HG03571 (cell line): Measurements from ENCODE around the gene CLEC18A.
"Not testable (repeated sequence)": the region's sequence is repeated elsewhere in the genome, so short reads cannot be mapped to it uniquely, and the experiment has no call there.

Experiments
- ATAC-seq: cut with Tn5 transposase; IDR thresholded peaks from one replicate; pipeline ENCODE4 v1.9.1; 2021; ENCODE audit not compliant: unreplicated experiment

The CLEC18A gene

DNA sequence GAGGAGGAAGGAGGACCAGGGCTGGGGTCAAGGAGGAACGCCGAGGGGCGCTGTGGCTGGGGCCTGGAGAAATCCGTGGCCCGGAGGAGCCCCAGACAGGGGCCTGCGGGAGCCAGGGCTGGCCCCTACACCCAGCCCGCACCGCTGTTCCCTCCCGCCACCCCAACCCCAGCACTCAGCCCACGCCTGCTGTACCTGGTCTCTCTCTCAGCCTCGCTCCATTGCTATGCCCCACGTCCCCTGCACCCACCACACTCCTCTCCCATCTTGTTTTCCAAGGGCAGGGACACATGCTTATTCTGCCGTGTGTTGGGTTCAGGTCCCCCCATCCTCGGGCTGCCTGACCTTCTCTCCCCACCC lies 518 bp downstream of the CLEC18A start:
- ATAC-seq = not testable (repeated sequence)

DNA sequence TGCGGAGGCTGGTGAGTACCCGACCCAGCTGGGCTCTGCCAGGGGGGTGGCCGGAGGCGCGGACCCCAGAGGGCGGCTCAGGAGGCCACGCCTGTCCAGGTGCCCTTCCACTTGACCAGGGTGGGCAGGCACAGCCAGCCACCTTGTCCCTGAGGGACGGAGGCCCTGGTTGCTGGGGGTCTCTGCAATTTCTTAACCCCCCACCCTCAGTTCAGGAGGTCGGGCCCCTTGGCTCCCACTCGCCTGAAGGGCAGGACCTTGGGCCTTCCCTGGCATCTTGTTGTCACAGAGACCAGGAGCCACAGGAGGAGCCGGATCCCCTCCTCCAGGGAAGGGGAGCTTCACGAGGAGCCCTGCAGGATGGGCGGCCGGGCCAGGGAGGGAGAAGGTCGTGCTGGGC lies 982 bp downstream of the CLEC18A start:
- ATAC-seq = not testable (repeated sequence)

DNA sequence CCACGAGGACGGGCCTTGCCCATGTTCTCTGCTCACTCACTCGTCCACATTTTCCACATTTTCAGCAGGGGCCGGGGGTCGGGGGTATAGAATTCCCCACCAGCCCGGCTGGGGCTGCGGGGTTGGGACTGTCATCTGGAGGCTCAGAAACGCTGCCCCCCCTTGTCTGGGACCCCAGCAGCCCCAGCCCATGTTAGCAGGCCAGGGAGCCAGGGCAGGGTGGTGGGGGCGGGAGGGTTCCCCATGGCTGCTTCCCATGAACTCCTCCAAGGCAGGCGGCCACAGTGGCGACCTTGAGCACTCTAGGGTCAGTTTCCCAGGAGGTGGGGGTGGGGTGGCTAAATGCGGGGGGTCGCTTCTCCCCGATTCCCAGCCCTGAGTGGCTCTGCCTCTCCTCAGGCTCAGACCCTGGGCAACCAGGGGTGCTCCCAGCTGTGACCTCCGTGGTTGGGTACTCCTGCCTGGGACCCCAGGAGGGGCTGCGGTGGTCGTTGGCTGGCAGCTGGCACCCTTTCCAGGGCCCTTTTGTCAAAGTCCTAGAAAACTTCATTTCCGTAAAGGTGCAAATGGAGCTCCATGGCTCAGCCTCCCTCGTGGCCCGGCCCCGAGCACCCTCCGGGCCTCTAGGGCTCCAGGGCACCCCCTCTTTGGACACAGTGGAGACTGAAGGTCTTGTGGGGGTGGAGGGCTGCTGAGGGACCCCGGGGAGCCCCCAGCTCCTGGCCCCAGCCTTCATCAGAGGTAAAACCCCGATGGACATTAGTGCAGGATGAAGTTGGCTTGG lies 1.6 kb downstream of the CLEC18A start:
- not testable (repeated sequence) for ATAC-seq

DNA sequence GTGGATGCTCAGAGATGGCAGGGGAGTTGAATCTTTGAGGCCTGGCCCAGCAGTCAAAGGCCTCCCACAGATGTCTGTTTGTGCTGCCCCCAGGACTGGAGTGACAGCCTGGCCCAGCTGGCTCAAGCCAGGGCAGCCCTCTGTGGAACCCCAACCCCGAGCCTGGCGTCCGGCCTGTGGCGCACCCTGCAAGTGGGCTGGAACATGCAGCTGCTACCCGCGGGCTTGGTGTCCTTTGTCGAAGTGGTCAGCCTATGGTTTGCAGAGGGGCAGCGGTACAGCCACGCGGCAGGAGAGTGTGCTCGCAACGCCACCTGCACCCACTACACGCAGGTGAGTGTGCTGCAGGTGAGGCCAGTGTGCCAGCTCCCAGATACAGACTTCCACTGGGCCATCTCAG lies 3.1 kb downstream of the CLEC18A start:
- ATAC-seq = not testable (repeated sequence)

DNA sequence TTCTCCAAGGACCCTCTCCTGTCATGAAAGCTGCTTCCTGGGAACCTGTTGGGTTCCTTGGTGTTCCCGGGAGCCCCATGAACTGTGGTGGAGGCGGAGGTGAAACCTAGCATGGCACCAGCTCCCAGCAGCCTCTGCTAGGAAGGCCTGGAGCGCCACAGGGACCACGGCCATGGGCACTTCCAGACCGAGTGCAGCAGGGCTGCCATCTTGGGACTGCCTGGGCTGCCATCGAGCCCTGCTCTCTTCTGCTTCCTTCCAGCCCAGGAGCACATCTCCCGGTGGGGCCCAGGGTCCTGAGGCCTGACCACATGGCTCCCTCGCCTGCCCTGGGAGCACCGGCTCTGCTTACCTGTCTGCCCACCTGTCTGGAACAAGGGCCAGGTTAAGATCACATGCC lies 12.2 kb downstream of the CLEC18A start:
- not testable (repeated sequence) for ATAC-seq

DNA sequence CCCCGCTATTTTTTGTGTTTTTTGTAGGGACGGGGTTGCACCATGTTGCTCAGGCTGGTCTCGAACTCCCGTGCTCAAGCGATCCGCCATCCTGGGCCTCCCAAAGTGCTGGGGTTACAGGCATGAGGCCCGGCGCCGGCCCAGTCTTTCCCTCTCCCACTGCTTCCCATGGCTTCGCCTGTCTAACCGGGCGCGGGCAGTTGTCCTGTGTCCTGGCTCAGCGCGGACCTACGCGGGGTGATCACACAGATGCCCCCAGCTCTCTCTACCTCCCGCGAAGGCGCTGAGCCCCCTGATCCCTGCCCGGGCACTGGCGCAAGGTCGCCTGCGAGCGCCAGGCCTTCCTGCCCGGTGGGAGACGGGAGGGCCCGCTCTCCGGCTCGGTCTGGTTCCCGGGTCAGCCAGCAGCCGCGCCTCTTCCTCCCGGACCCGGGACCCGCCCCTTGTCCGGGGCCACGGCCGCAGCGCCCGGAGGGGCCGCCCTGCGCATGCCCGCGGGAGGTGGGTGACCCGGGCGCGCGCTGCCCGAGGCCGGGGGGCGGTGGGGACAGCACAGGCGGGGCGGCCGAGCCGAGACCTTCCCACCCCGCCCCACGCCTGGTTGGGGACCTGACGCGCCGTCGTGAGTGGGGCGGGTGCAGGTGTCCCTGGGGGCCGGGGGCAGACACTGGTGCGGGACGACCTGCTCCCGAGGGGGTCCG lies 14.0 kb downstream of the CLEC18A start:
- ATAC-seq = not testable (repeated sequence)

DNA sequence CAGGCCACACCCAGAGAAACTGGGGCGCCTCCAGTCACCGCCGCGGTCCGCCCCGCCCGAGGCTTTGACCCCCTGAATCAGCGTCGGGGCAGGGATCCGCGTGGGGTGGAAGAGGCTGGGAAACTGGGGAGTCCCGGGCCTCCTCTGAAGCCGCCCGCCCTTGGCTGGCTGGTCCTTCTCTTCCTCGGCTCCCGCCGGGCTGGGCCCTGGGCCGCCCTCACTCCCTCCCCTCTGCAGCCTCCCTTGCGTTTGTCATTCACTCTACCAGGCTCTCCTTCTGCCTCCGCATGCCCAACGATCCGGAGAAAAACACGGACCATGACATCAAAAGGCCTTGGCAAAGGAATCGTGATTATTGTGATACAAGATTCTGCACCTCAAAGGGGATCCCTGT lies 14.5 kb downstream of the CLEC18A start:
- not testable (repeated sequence) for ATAC-seq

DNA sequence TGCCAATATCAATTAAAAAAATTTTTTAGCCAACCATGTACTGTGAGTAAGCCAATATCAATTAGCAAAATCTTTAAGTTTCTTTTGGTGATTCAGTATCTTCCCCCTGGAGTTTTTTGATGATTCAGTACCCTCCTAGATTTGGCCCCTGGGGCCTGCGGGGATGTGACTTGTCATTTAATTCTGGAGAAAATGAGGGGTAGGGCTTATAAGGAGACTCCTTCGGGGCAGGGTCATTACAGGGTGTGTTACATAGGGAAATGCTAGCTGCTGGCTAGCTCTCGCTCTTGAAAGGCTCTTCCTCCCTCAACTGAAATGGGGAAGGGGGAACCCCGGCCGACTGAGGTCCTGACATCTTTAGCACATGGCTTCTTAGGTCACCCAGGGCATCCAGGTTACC lies 16.6 kb downstream of the CLEC18A start:
- not testable (repeated sequence) for ATAC-seq

DNA sequence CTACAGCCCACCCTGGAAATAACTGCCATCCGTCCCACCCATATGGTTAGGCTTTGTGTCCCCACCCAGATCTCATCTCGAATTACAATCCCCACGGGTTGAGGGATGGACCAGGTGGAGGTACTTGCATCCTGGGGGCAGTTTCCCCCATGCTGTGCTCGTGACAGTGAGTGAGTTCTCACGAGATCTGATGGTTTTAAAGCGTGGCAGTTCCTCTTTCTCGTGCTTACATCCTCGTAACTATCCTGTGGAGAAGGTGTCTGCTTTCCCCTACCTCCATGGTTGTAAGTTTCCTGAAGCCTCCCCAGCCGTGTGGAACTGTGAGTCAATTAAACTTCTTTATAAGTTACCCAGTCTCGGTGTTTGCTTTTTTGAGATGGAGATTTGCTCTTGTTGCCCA lies 17.0 kb downstream of the CLEC18A start:
- ATAC-seq = not testable (repeated sequence)

DNA sequence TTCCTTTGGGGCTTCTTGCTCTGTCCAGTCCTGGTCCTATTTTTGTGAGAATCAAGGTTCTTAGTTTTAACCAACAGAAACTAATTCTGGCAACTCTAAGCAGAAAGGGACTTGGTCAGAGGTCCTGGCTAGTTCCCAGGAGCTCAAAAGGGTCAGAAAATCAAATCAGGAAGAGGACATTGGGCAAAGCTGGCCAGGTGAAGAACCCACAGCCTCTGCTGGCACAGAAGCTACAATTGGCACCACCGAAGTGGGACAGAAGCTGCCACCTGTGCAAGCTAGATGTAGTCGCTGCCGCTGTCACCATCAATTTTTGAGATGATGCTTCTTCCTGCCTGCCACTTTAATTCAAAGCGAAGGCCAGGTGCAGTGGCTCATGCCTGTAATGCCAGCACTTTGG lies 18.5 kb downstream of the CLEC18A start:
- not testable (repeated sequence) for ATAC-seq

DNA sequence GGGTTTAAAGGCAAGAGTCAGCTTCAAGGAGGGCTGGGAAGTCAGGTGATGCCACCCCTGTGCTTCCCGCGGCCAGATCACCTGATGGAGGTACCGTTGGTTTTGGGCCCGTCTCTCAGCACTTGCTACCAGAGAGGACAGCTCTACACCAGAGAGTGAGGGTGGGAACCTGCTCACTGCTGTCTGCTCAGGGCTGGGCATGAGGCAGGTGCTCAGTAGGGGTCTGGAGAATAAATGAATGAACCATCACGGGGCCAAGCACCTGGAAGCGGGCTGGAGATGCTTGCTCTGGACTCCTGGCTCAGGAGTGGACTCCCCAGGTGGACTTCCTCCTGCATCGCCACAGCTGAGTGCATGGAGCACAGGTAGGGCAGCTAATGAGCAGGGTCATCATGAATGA lies 21.0 kb downstream of the CLEC18A start:
- not testable (repeated sequence) for ATAC-seq

DNA sequence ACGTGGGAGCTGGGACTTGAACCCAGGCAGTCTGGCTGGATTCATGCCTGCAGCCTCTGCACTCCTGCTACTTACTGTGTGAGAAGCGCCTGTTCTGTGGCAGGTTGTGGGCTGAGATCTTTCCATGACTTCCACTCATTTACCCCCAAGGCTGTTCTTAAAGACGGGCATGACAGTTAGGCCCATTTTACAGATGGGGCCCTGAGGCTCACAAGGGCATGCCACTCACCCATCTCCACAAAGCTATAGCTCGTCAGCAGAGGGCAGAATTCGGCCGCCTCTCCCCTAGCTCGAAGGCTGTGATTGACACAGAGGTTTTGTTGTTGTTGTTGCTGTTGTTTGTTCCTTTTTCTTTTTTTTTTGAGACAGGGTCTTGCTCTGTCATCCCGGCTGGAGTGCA lies 21.8 kb downstream of the CLEC18A start:
- ATAC-seq = not testable (repeated sequence)

DNA sequence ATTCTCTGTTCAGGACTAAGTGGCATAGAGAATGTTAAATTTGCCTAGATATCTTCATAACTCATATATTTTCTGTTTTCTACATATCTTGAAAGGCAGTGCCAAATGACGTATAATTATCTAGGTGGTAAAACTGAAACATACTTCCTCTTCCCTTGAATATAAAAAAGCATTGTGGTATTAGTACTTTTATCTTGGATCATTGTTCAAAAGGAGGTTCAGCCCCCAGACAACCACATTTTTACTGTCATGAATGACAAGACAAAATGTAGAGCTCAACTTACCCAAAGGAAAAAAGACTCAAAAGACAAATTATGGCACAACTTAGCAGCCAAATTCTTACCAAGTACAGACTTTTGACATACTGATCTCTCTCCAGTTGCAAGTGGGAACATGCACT lies 34.1 kb downstream of the CLEC18A start:
- not testable (repeated sequence) for ATAC-seq

DNA sequence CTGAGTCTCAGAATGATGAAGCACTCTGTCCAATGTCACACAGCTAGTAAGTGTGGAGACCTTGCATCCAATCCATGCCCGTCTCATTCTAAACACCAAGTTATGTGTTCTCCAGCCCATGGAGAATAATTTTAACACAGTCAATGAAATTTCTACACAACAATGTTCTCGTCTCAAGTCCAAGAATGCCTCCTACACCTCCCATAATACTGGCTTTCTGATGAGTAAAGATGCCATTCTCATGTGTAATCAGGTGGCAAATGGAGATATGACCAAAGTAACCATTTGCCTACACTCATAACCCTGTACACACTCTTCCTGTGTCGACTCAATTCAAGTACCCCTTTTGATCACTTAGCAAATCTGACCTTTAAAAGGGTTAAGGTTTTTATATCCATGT lies 46.8 kb downstream of the CLEC18A start:
- ATAC-seq = not testable (repeated sequence)

DNA sequence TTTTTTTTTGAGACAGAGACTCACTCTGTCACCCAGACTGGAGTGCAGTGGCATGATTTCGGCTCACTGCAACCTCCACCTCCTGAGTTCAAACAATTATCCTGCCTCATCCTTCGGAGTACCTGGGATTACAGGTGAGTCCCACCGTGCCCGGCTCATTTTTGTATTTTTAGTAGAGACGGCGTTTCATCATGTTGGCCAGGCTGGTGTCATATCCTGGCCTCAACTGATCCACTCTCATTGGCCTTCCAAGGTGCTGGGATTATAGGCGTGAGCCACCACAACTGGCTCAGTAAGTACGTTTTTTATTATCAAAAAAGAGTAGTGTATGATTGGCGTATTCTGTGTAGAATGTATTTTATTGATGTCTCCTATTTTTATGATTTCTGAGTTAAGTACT lies 48.7 kb downstream of the CLEC18A start:
- not testable (repeated sequence) for ATAC-seq

DNA sequence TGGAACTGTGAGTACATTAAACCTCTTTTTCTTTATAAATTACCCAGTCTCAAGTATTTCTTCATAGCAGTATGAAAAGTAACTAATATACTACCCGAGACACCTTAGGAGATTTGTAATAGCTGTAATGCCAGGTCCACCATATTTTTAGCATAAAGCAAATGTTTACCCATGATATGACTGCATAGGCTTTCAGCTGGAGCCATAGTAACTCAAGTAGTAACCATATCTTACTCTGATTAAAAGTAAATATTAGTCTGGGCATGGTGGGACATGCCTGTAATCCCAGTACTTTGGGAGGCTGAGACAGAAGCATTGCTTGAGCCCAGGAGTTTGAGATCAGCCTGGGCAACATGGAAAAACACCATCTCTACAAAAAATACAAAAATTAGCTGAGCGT lies 52.4 kb downstream of the CLEC18A start:
- not testable (repeated sequence) for ATAC-seq

DNA sequence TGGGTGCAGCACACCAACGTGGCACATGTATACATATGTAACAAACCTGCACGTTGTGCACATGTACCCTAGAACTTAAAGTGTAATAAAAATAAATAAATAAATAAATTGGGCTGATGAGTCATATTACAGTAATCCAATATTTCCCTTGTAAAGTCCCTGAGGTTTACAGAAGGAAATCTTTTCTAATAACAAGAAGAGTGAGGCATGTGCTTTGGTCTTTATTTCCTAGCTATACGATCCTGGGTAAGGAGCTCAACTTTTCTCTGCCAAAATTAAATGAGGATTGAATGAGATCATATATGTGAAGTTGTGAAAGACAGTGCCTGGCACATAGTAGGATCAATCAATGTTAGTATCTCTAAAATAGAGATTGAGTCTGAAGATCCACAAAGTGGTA lies 57.5 kb downstream of the CLEC18A start:
- not testable (repeated sequence) for ATAC-seq

DNA sequence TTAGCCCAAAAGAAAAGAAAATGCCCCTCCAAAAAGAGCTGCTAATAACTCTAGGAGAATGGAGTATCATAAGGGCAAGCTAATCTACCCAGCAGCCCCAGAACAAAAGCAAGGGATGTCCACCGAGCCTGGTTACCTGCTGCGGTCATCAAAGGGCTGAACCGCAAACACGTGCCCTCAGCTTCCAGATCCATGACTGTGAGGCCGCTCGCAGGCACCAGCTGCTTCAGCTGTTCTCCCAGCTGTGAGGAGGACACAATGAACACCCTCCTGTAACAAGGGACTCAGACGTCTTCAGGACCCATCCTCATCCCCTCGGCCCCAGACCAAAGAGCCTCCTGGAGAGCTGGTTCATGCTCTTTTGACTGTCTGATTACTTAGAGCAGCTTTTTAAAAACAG lies 59.5 kb downstream of the CLEC18A start:
- not testable (repeated sequence) for ATAC-seq

DNA sequence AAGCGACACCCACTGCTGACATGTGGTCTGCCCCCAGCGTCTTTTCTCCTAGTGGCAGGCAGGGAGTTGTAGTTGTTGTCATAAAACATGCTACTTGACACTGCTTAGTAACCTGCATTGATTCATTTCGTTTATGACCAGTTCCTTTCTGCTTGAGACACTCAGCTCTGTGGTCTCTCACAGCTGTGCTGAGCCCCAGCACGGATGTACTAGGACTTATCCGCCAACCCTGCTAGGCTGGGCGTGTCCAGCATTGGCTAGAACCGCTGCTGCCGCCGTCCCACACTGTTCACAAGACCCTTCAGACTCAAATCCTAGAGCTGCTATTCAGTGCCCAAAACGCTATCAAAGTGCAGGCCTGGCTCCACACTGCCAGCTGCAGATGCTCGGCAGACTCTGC lies 60.0 kb downstream of the CLEC18A start:
- ATAC-seq = not testable (repeated sequence)

DNA sequence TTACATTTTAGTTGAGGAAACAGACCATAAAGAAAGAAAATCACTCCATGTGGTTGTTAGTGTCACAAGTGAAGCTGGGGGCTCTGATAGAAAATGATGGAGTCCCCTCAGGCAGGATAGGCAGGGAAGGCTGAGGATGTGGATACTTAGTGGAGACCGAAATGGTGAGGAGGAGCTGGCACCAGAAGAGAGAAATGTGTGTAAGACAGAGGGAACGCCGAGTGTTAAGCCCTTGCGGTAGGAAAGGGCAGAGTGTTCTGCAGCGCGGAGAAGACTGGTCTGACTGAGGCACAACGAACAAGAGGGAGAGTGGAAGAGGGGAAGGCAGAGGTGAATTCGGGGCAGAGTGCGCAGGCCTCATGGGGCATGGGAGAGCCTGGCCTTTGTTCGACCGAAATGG lies 61.2 kb downstream of the CLEC18A start:
- ATAC-seq = not testable (repeated sequence)

DNA sequence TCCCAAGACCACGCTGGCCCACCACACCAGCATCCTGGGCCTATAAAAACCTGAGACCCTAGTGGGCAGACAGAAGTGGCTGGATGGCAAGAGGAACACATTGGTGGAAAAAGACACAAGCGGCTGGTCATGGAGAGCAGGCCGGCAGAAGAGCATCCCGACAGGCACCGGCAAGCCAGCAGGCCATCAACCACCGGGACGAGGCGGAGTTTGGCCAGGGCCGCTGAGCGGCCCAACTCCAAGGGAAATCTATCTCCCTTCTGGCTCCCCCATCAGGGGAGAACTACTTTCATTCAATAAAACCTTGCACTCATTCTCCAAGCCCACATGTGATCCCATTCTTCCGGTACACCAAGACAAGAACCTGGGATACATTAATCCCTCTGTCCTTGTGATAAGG lies 61.8 kb downstream of the CLEC18A start:
- not testable (repeated sequence) for ATAC-seq
